Naive thymus-derived CD8-positive, alpha-beta T cell (primary cell): ENCODE data around the gene SLC35F3. TPM values are rescaled to one million over a fixed set of nuclear protein-coding genes. Genes with fewer than 3 reads are reported as not detected.
"Not testable (repeated sequence)": the region's sequence is repeated elsewhere in the genome, so short reads cannot be mapped to it uniquely, and the experiment has no call there.

Experiments used
- ATAC-seq, 2 donors: fragments of 150-1000 bp; cut with Tn5 transposase in 1 of 2; sonication (Bioruptor Pico), chemical (Tn5 transposase) in 1 of 2; 1 replicate in 1 of 2; 2 replicates in 1 of 2; pipeline ENCODE4 v1.10.0; 2021; ENCODE audit warnings: mild to moderate bottlenecking in 2 of 2, moderate library complexity in 2 of 2
- POLR2A ChIA-PET: fragments of 350-600 bp; sonication (Branson Sonifier 250); formaldehyde crosslinking; loops from one replicate; lab custom pipeline; 2021; ENCODE audit warnings: antibody characterized with exemption; lab: Charles Lee
- DNase-seq, 10 donors: peaks; one replicate each; pipeline versions ENCODE4 v3.0.0 to v3.0.0-alpha.2; 2020 to 2022
- H3K27ac Mint-ChIP-seq, 10 donors: one replicate each; pipeline ENCODE4 v1.8.0; 2020 to 2022; ENCODE audit warnings: mild to moderate bottlenecking in 10 of 10, mixed read lengths in 10 of 10, moderate library complexity in 4 of 10, inconsistent platforms in 1 of 10
- H3K27me3 Mint-ChIP-seq, 5 donors: one replicate each; pipeline ENCODE4 v1.8.0; 2021 to 2022; ENCODE audit warnings: mixed read lengths in 5 of 5
- H3K36me3 Mint-ChIP-seq, 3 donors: one replicate each; pipeline ENCODE4 v1.8.0; 2020 to 2022; ENCODE audit warnings: mixed read lengths in 3 of 3, mild to moderate bottlenecking in 2 of 3, inconsistent platforms in 1 of 3
- H3K4me1 Mint-ChIP-seq, 4 donors: one replicate each; pipeline ENCODE4 v1.8.0; 2021 to 2022; ENCODE audit warnings: mixed read lengths in 4 of 4
- H3K4me3 Mint-ChIP-seq, 10 donors: one replicate each; pipeline ENCODE4 v1.8.0; 2020 to 2022; ENCODE audit warnings: mild to moderate bottlenecking in 10 of 10, mixed read lengths in 10 of 10, moderate library complexity in 6 of 10, inconsistent platforms in 1 of 10
- H3K9me3 Mint-ChIP-seq, 9 donors: one replicate each; pipeline ENCODE4 v1.8.0; 2020 to 2022; ENCODE audit warnings: mixed read lengths in 9 of 9, mild to moderate bottlenecking in 3 of 9, inconsistent platforms in 1 of 9, moderate library complexity in 1 of 9
- polyA plus RNA-seq, 3 donors: library from polyadenylated mRNA; unstranded; fragments of 300-500 nt; fragmentation: Illumina TruSeq; gene quantifications; one replicate each; pipeline ENCODE4 v1.2.3, GENCODE V29; 2021
- total RNA-seq, 8 experiments: library from RNA in 2 of 8; stranded (reverse) in 2 of 8; gene quantifications; one replicate each; pipeline ENCODE4 v1.2.3 and lab custom pipeline; 2021 to 2026

The SLC35F3 gene
- total and polyA plus RNA-seq, 5 experiments from 2014 or later: 0.06 to 0.63 (median 0.33) TPM; not detected in 1

GRCh38 chr1:234170622-234171021, 266.1 kb downstream of the SLC35F3 start:
- Mint-ChIP-seq H3K4me1 (peaks cover 11 to 19% (median 14%) of the 10 kb centered on the region in 4 donors), H3K36me3 (no peaks in the 10 kb centered on the region), H3K9me3 (no peaks in the 10 kb centered on the region), H3K27ac (no peak overlapping the region), H3K27me3 (peaks cover 1 to 5% (median 3%) of the 10 kb centered on the region in 5 donors), H3K4me3 (peak overlapping the region in 7 of 10 donors; percentile 22 to 63 (median 39))
- no peak for DNase-seq
- ATAC-seq: no peak
- POLR2A ChIA-PET: no interaction called here

- Mint-ChIP-seq H3K4me3 (no peak overlapping the region), H3K36me3 (peaks cover 0 to 5% (median 0%) of the 10 kb centered on the region in 3 donors), H3K4me1 (peaks cover 11 to 19% (median 14%) of the 10 kb centered on the region in 4 donors)
Measured at GRCh38 chr1:234173968-234174367, 269.5 kb downstream of the SLC35F3 start.

GRCh38 chr1:234175363-234175762, 270.9 kb downstream of the SLC35F3 start:
- H3K27ac Mint-ChIP-seq: no peak overlapping the region
- POLR2A ChIA-PET: no interaction called here
- ATAC-seq: no peak

More at GRCh38 chr1:234173968-234174367, 269.5 kb downstream of the SLC35F3 start:
- ATAC-seq: no peak
- POLR2A ChIA-PET: no interaction called here
- Mint-ChIP-seq H3K27ac (no peak overlapping the region), H3K27me3 (peaks cover 3 to 26% (median 12%) of the 10 kb centered on the region in 5 donors), H3K9me3 (peaks cover 0 to 10% (median 4%) of the 10 kb centered on the region in 9 donors)
- no peak for DNase-seq

GRCh38 chr1:234176000-234176399, 271.5 kb downstream of the SLC35F3 start:
- Mint-ChIP-seq H3K27me3 (peaks cover 6 to 32% (median 20%) of the 10 kb centered on the region in 5 donors), H3K4me3 (no peak overlapping the region), H3K4me1 (peaks cover 5 to 8% (median 5%) of the 10 kb centered on the region in 4 donors), H3K27ac (peak overlapping the region in 1 of 10 donors; percentile 77), H3K36me3 (peaks cover 0 to 5% (median 0%) of the 10 kb centered on the region in 3 donors), H3K9me3 (peaks cover 0 to 10% (median 4%) of the 10 kb centered on the region in 9 donors)
- DNase-seq (no peak), ATAC-seq (no peak)
- POLR2A ChIA-PET: no interaction called here

More at GRCh38 chr1:234175363-234175762, 270.9 kb downstream of the SLC35F3 start:
- Mint-ChIP-seq H3K9me3 (peaks cover 0 to 10% (median 4%) of the 10 kb centered on the region in 9 donors), H3K36me3 (peaks cover 0 to 5% (median 0%) of the 10 kb centered on the region in 3 donors), H3K4me3 (no peak overlapping the region), H3K27me3 (peaks cover 3 to 32% (median 15%) of the 10 kb centered on the region in 5 donors), H3K4me1 (peaks cover 8 to 14% (median 11%) of the 10 kb centered on the region in 4 donors)
- DNase-seq: no peak

- H3K4me3 Mint-ChIP-seq, H3K36me3 Mint-ChIP-seq, ATAC-seq, DNase-seq, H3K27ac Mint-ChIP-seq, H3K4me1 Mint-ChIP-seq, POLR2A ChIA-PET: not testable (repeated sequence)
- Mint-ChIP-seq H3K27me3 (peaks cover 9 to 32% (median 25%) of the 10 kb centered on the region in 5 donors), H3K9me3 (peaks cover 0 to 10% (median 4%) of the 10 kb centered on the region in 9 donors)
Measured at GRCh38 chr1:234176847-234177246, 272.4 kb downstream of the SLC35F3 start.

GRCh38 chr1:234185438-234185837, 281.0 kb downstream of the SLC35F3 start:
- Mint-ChIP-seq H3K36me3 (peaks cover 0 to 18% (median 3%) of the 10 kb centered on the region in 3 donors), H3K27ac (no peak overlapping the region), H3K9me3 (peaks cover 2 to 19% (median 16%) of the 10 kb centered on the region in 9 donors), H3K4me3 (no peak overlapping the region), H3K4me1 (no peaks in the 10 kb centered on the region), H3K27me3 (peaks cover 27 to 53% (median 32%) of the 10 kb centered on the region in 5 donors)
- DNase-seq (no peak), ATAC-seq (no peak)
- POLR2A ChIA-PET: no interaction called here

- no peak overlapping the region for H3K4me3 Mint-ChIP-seq
- H3K27me3 Mint-ChIP-seq: peaks cover 26 to 56% (median 31%) of the 10 kb centered on the region in 5 donors
- ATAC-seq: no peak
- H3K9me3 Mint-ChIP-seq: peaks cover 6 to 26% (median 21%) of the 10 kb centered on the region in 9 donors
- H3K4me1 Mint-ChIP-seq: no peaks in the 10 kb centered on the region
- no peak for DNase-seq
- H3K27ac Mint-ChIP-seq: no peak overlapping the region
- peaks cover 0 to 23% (median 3%) of the 10 kb centered on the region in 3 donors for H3K36me3 Mint-ChIP-seq
- POLR2A ChIA-PET: no interaction called here
Measured at GRCh38 chr1:234186037-234186688, 281.7 kb downstream of the SLC35F3 start.

GRCh38 chr1:234188454-234188792, 283.9 kb downstream of the SLC35F3 start:
- Mint-ChIP-seq H3K4me1 (no peaks in the 10 kb centered on the region), H3K9me3 (peaks cover 12 to 45% (median 25%) of the 10 kb centered on the region in 9 donors), H3K4me3 (no peak overlapping the region), H3K36me3 (peaks cover 0 to 23% (median 3%) of the 10 kb centered on the region in 3 donors), H3K27ac (no peak overlapping the region), H3K27me3 (peaks cover 29 to 70% (median 37%) of the 10 kb centered on the region in 5 donors)
- POLR2A ChIA-PET: interaction anchor here (0.6 kb wide), 1 partner anchor 13 kb away, joined by 4 read pairs; no protein-coding TSS in a partner anchor
- no peak for DNase-seq
- ATAC-seq: no peak

GRCh38 chr1:234197839-234198238, 293.4 kb downstream of the SLC35F3 start:
- Mint-ChIP-seq H3K36me3 (peaks cover 0 to 8% (median 0%) of the 10 kb centered on the region in 3 donors), H3K4me3 (no peak overlapping the region), H3K4me1 (no peaks in the 10 kb centered on the region), H3K9me3 (peaks cover 0 to 12% (median 6%) of the 10 kb centered on the region in 9 donors), H3K27me3 (peaks cover 15 to 49% (median 29%) of the 10 kb centered on the region in 5 donors), H3K27ac (no peak overlapping the region)
- POLR2A ChIA-PET: no interaction called here
- no peak for DNase-seq
- ATAC-seq: no peak

- POLR2A ChIA-PET: no interaction called here
- Mint-ChIP-seq H3K36me3 (peaks cover 0 to 8% (median 0%) of the 10 kb centered on the region in 3 donors), H3K4me1 (no peaks in the 10 kb centered on the region), H3K27ac (no peak overlapping the region), H3K27me3 (peaks cover 6 to 39% (median 21%) of the 10 kb centered on the region in 5 donors), H3K9me3 (peaks cover 0 to 9% (median 0%) of the 10 kb centered on the region in 9 donors), H3K4me3 (no peak overlapping the region)
- DNase-seq (no peak), ATAC-seq (no peak)
Measured at GRCh38 chr1:234199476-234200127, 295.1 kb downstream of the SLC35F3 start.

- Mint-ChIP-seq H3K4me3 (no peak overlapping the region), H3K9me3 (peaks cover 0 to 8% (median 0%) of the 10 kb centered on the region in 9 donors), H3K4me1 (no peaks in the 10 kb centered on the region), H3K36me3 (peaks cover 0 to 4% (median 0%) of the 10 kb centered on the region in 3 donors), H3K27me3 (peaks cover 5 to 31% (median 16%) of the 10 kb centered on the region in 5 donors), H3K27ac (no peak overlapping the region)
- POLR2A ChIA-PET: no interaction called here
- DNase-seq: no peak
- no peak for ATAC-seq
Measured at GRCh38 chr1:234200566-234200965, 296.1 kb downstream of the SLC35F3 start.

- no peaks in the 10 kb centered on the region for H3K36me3 Mint-ChIP-seq
- H3K4me1 Mint-ChIP-seq: no peaks in the 10 kb centered on the region
- DNase-seq: no peak
- no peak overlapping the region for H3K27ac Mint-ChIP-seq
- POLR2A ChIA-PET: interaction anchor here (0.7 kb wide), 1 partner anchor 14 kb away, joined by 4 read pairs; no protein-coding TSS in a partner anchor
- no peak for ATAC-seq
- peaks cover 3 to 21% (median 13%) of the 10 kb centered on the region in 5 donors for H3K27me3 Mint-ChIP-seq
- peaks cover 0 to 9% (median 0%) of the 10 kb centered on the region in 9 donors for H3K9me3 Mint-ChIP-seq
- H3K4me3 Mint-ChIP-seq: no peak overlapping the region
Measured at GRCh38 chr1:234201600-234201999, 297.1 kb downstream of the SLC35F3 start.
